Adrenal gland (tissue), 5 donors: ENCODE measurements around the gene LOC101059915.

Experiments used
- POLR2A ChIP-seq, 2 donors: fragments of 450-650 bp; IDR thresholded peaks; one replicate each; pipeline ENCODE4 v1.6.1; 2017; ENCODE audit warnings: antibody characterized with exemption in 2 of 2, mild to moderate bottlenecking in 2 of 2, moderate library complexity in 1 of 2
- TF ChIP-seq, protein P1 (sequence below), 6 experiments: fragments of 450-650 bp in 4 of 6; fragments of 200-600 bp in 2 of 6; sonication (generic) in 1 of 6; IDR thresholded peaks; 1 replicate in 5 of 6; 2 replicates in 1 of 6; pipeline versions ENCODE4 v1.5.1 to v1.8.0; 2016 to 2021; ENCODE audit warnings: antibody characterized with exemption in 6 of 6, mild to moderate bottlenecking in 2 of 6, moderate library complexity in 1 of 6
- donor health status: DM: no; HTN: no; CAD: no.

DNA sequence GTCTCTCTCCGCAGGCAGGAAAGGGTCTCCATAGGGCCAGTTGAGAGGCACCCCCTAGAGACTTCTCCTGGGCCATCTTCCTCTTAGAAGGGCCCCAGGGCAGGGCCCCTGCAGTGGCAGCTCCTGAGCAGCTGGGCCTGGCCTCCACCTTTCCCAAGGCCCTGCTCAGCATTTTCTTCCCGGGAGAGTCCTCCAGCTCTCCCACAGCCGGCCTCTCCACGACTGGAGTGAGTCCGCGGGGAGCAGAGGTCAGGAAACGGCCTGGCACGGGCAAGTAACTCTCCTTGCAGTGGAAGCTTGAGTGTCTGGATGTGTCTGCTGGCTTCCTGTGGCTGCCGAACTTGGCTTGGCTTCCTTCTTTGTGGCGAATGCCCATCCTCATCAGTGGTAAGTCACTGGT lies 1.6 kb upstream of the LOC101059915 start:
- TF ChIP-seq, protein P1, sequence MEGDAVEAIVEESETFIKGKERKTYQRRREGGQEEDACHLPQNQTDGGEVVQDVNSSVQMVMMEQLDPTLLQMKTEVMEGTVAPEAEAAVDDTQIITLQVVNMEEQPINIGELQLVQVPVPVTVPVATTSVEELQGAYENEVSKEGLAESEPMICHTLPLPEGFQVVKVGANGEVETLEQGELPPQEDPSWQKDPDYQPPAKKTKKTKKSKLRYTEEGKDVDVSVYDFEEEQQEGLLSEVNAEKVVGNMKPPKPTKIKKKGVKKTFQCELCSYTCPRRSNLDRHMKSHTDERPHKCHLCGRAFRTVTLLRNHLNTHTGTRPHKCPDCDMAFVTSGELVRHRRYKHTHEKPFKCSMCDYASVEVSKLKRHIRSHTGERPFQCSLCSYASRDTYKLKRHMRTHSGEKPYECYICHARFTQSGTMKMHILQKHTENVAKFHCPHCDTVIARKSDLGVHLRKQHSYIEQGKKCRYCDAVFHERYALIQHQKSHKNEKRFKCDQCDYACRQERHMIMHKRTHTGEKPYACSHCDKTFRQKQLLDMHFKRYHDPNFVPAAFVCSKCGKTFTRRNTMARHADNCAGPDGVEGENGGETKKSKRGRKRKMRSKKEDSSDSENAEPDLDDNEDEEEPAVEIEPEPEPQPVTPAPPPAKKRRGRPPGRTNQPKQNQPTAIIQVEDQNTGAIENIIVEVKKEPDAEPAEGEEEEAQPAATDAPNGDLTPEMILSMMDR (IDR thresholded peaks at IDR 0.05), result no peak
- TF ChIP-seq POLR2A (IDR thresholded peaks at IDR 0.05), result no peak
